ENCODE data around the gene CPB2. TPM values are rescaled to one million over a fixed set of nuclear protein-coding genes. Genes with fewer than 3 reads are reported as not detected.

The CPB2 gene
- total and polyA plus RNA-seq, 4 donors: 0.11 to 0.30 (median 0.16) TPM; not detected in 1

GRCh38 chr13:46041419-46041839 is 63.4 kb downstream of the CPB2 start:
- H3K27me3 ChIP-seq (ENCODE audit: control insufficient read depth, insufficient read depth, low read length): no peaks in the 10 kb centered on the region
- WGBS (ENCODE audit: insufficient coverage): no CpG with 5 or more reads among the region's 4 CpGs

GRCh38 chr13:46040763-46041162 is 64.1 kb downstream of the CPB2 start:
- H3K27me3 ChIP-seq (ENCODE audit: control insufficient read depth, insufficient read depth, low read length): no peaks in the 10 kb centered on the region
- no peaks in the 10 kb centered on the region for H3K4me1 ChIP-seq (ENCODE audit: control insufficient read depth, insufficient read depth, low read length)
- peaks cover 5% of the 10 kb centered on the region for H3K36me3 ChIP-seq (ENCODE audit: control insufficient read depth, insufficient read depth, low read length)
- DNase-seq (ENCODE audit: low read depth in 4 of 6, low spot score in 6 of 6): no peak
- no peak overlapping the region for H3K27ac ChIP-seq (ENCODE audit: low read depth, low read length)
- no CpG with 5 or more reads among the region's 2 CpGs for WGBS (ENCODE audit: insufficient coverage)
- no peak overlapping the region for H3K4me3 ChIP-seq (ENCODE audit: low read depth, low read length)
- H3K9me3 ChIP-seq (ENCODE audit: control insufficient read depth, insufficient read depth, low read length): no peaks in the 10 kb centered on the region

More at GRCh38 chr13:46041419-46041839, 63.4 kb downstream of the CPB2 start:
- H3K9me3 ChIP-seq (ENCODE audit: control insufficient read depth, insufficient read depth, low read length): no peaks in the 10 kb centered on the region
- no peak overlapping the region for H3K27ac ChIP-seq (ENCODE audit: low read depth, low read length)
- DNase-seq (ENCODE audit: low read depth in 4 of 6, low spot score in 6 of 6): no peak
- no peak overlapping the region for H3K4me3 ChIP-seq (ENCODE audit: low read depth, low read length)
- H3K36me3 ChIP-seq (ENCODE audit: control insufficient read depth, insufficient read depth, low read length): peaks cover 3% of the 10 kb centered on the region
- H3K4me1 ChIP-seq (ENCODE audit: control insufficient read depth, insufficient read depth, low read length): no peaks in the 10 kb centered on the region

GRCh38 chr13:46039411-46040182 is 65.2 kb downstream of the CPB2 start:
- no peaks in the 10 kb centered on the region for H3K9me3 ChIP-seq (ENCODE audit: control insufficient read depth, insufficient read depth, low read length)
- no peak for DNase-seq (ENCODE audit: low read depth in 4 of 6, low spot score in 6 of 6)
- no peak overlapping the region for H3K27ac ChIP-seq (ENCODE audit: low read depth, low read length)
- H3K4me1 ChIP-seq (ENCODE audit: control insufficient read depth, insufficient read depth, low read length): no peaks in the 10 kb centered on the region
- peaks cover 5% of the 10 kb centered on the region for H3K36me3 ChIP-seq (ENCODE audit: control insufficient read depth, insufficient read depth, low read length)
- H3K4me3 ChIP-seq (ENCODE audit: low read depth, low read length): no peak overlapping the region
- no peaks in the 10 kb centered on the region for H3K27me3 ChIP-seq (ENCODE audit: control insufficient read depth, insufficient read depth, low read length)
- no CpG with 5 or more reads among the region's 6 CpGs for WGBS (ENCODE audit: insufficient coverage)

GRCh38 chr13:46038296-46038695 is 66.5 kb downstream of the CPB2 start:
- Histone ChIP-seq H3K27ac (ENCODE audit: low read depth, low read length) (no peak overlapping the region), H3K9me3 (ENCODE audit: control insufficient read depth, insufficient read depth, low read length) (no peaks in the 10 kb centered on the region), H3K4me3 (ENCODE audit: low read depth, low read length) (no peak overlapping the region), H3K27me3 (ENCODE audit: control insufficient read depth, insufficient read depth, low read length) (no peaks in the 10 kb centered on the region), H3K4me1 (ENCODE audit: control insufficient read depth, insufficient read depth, low read length) (no peaks in the 10 kb centered on the region), H3K36me3 (ENCODE audit: control insufficient read depth, insufficient read depth, low read length) (peaks cover 5% of the 10 kb centered on the region)
- DNase-seq (ENCODE audit: low read depth in 4 of 6, low spot score in 6 of 6): no peak
- 94% methylated on average over 3 of the region's 4 CpGs for WGBS (ENCODE audit: insufficient coverage)

GRCh38 chr13:46035066-46035465 is 69.8 kb downstream of the CPB2 start:
- Histone ChIP-seq H3K27me3 (ENCODE audit: control insufficient read depth, insufficient read depth, low read length) (no peaks in the 10 kb centered on the region), H3K4me3 (ENCODE audit: low read depth, low read length) (no peak overlapping the region), H3K4me1 (ENCODE audit: control insufficient read depth, insufficient read depth, low read length) (no peaks in the 10 kb centered on the region), H3K27ac (ENCODE audit: low read depth, low read length) (no peak overlapping the region), H3K36me3 (ENCODE audit: control insufficient read depth, insufficient read depth, low read length) (peaks cover 5% of the 10 kb centered on the region), H3K9me3 (ENCODE audit: control insufficient read depth, insufficient read depth, low read length) (no peaks in the 10 kb centered on the region)
- DNase-seq (ENCODE audit: low read depth in 4 of 6, low spot score in 6 of 6): no peak
- 79% methylated on average over 2 of the region's 2 CpGs for WGBS (ENCODE audit: insufficient coverage)

- no peaks in the 10 kb centered on the region for H3K27me3 ChIP-seq (ENCODE audit: control insufficient read depth, insufficient read depth, low read length)
- peaks cover 2% of the 10 kb centered on the region for H3K36me3 ChIP-seq (ENCODE audit: control insufficient read depth, insufficient read depth, low read length)
- DNase-seq (ENCODE audit: low read depth in 4 of 6, low spot score in 6 of 6): no peak
- H3K27ac ChIP-seq (ENCODE audit: low read depth, low read length): no peak overlapping the region
- no peaks in the 10 kb centered on the region for H3K9me3 ChIP-seq (ENCODE audit: control insufficient read depth, insufficient read depth, low read length)
- H3K4me3 ChIP-seq (ENCODE audit: low read depth, low read length): no peak overlapping the region
- H3K4me1 ChIP-seq (ENCODE audit: control insufficient read depth, insufficient read depth, low read length): no peaks in the 10 kb centered on the region
Measured at GRCh38 chr13:46032341-46032740, 72.5 kb downstream of the CPB2 start.

- 93% methylated on average over 3 of the region's 4 CpGs for WGBS (ENCODE audit: insufficient coverage)
Measured at GRCh38 chr13:46031581-46032263, 73.1 kb downstream of the CPB2 start.

GRCh38 chr13:46025157-46025556 is 79.7 kb downstream of the CPB2 start:
- no peaks in the 10 kb centered on the region for H3K4me1 ChIP-seq (ENCODE audit: control insufficient read depth, insufficient read depth, low read length)
- no peak overlapping the region for H3K4me3 ChIP-seq (ENCODE audit: low read depth, low read length)
- H3K27me3 ChIP-seq (ENCODE audit: control insufficient read depth, insufficient read depth, low read length): no peaks in the 10 kb centered on the region
- no peak overlapping the region for H3K27ac ChIP-seq (ENCODE audit: low read depth, low read length)
- H3K36me3 ChIP-seq (ENCODE audit: control insufficient read depth, insufficient read depth, low read length): no peaks in the 10 kb centered on the region
- no peak for DNase-seq (ENCODE audit: low read depth in 4 of 6, low spot score in 6 of 6)
- 93% methylated on average over 3 of the region's 4 CpGs for WGBS (ENCODE audit: insufficient coverage)
- H3K9me3 ChIP-seq (ENCODE audit: control insufficient read depth, insufficient read depth, low read length): no peaks in the 10 kb centered on the region

More at GRCh38 chr13:46031581-46032263, 73.1 kb downstream of the CPB2 start:
- H3K27ac ChIP-seq (ENCODE audit: low read depth, low read length): no peak overlapping the region
- H3K9me3 ChIP-seq (ENCODE audit: control insufficient read depth, insufficient read depth, low read length): no peaks in the 10 kb centered on the region
- H3K27me3 ChIP-seq (ENCODE audit: control insufficient read depth, insufficient read depth, low read length): no peaks in the 10 kb centered on the region
- peaks cover 2% of the 10 kb centered on the region for H3K36me3 ChIP-seq (ENCODE audit: control insufficient read depth, insufficient read depth, low read length)
- no peaks in the 10 kb centered on the region for H3K4me1 ChIP-seq (ENCODE audit: control insufficient read depth, insufficient read depth, low read length)
- no peak for DNase-seq (ENCODE audit: low read depth in 4 of 6, low spot score in 6 of 6)
- no peak overlapping the region for H3K4me3 ChIP-seq (ENCODE audit: low read depth, low read length)

- H3K36me3 ChIP-seq (ENCODE audit: control insufficient read depth, insufficient read depth, low read length): peaks cover 3% of the 10 kb centered on the region
- no peaks in the 10 kb centered on the region for H3K4me1 ChIP-seq (ENCODE audit: control insufficient read depth, insufficient read depth, low read length)
- H3K9me3 ChIP-seq (ENCODE audit: control insufficient read depth, insufficient read depth, low read length): no peaks in the 10 kb centered on the region
- H3K27me3 ChIP-seq (ENCODE audit: control insufficient read depth, insufficient read depth, low read length): no peaks in the 10 kb centered on the region
- DNase-seq (ENCODE audit: low read depth in 4 of 6, low spot score in 6 of 6): no peak
- no peak overlapping the region for H3K4me3 ChIP-seq (ENCODE audit: low read depth, low read length)
- WGBS (ENCODE audit: insufficient coverage): no CpG with 5 or more reads among the region's 2 CpGs
- H3K27ac ChIP-seq (ENCODE audit: low read depth, low read length): no peak overlapping the region
Measured at GRCh38 chr13:46022481-46022880, 82.4 kb downstream of the CPB2 start.

GRCh38 chr13:46016216-46016615 is 88.6 kb downstream of the CPB2 start:
- no peaks in the 10 kb centered on the region for H3K27me3 ChIP-seq (ENCODE audit: control insufficient read depth, insufficient read depth, low read length)
- no peaks in the 10 kb centered on the region for H3K4me1 ChIP-seq (ENCODE audit: control insufficient read depth, insufficient read depth, low read length)
- no peak for DNase-seq (ENCODE audit: low read depth in 4 of 6, low spot score in 6 of 6)
- H3K36me3 ChIP-seq (ENCODE audit: control insufficient read depth, insufficient read depth, low read length): peaks cover 8% of the 10 kb centered on the region
- no peak overlapping the region for H3K27ac ChIP-seq (ENCODE audit: low read depth, low read length)
- H3K9me3 ChIP-seq (ENCODE audit: control insufficient read depth, insufficient read depth, low read length): no peaks in the 10 kb centered on the region
- H3K4me3 ChIP-seq (ENCODE audit: low read depth, low read length): no peak overlapping the region
